GM12878 (cell line): Measurements from ENCODE around the gene MYO10. TPM values are rescaled to one million over a fixed set of nuclear protein-coding genes. Genes with fewer than 3 reads are reported as not detected.

Experiments used
- ATAC-seq: fragments of 200-7000 bp; cut with Tn5 transposase; 3 replicates; pipeline ENCODE4 v1.9.1; 2020; ENCODE audit warnings: mild to moderate bottlenecking, moderate library complexity
- BruUV-seq: library from RNA; stranded (reverse); fragments of 400-500 nt; replicated peaks from 2 replicates; lab custom pipeline; 2021; lab: Mats Ljungman, UMichigan
- CTCF ChIA-PET: fragments of 300-600 bp; sonication (Branson Sonifier 250); formaldehyde crosslinking; extraction: SDS; loops from one replicate; lab custom pipeline; 2021; ENCODE audit warnings: inconsistent platforms; lab: Yijun Ruan, JAX
- POLR2A ChIA-PET: fragments of 350-600 bp; formaldehyde crosslinking; extraction: SDS; loops from one replicate; lab custom pipeline; 2021; ENCODE audit warnings: inconsistent platforms; lab: Charles Lee
- RAD21 ChIA-PET: fragments of 300-600 bp; sonication (Branson Sonifier 250); formaldehyde crosslinking; loops from one replicate; lab custom pipeline; 2023; ENCODE audit warnings: antibody characterized with exemption; ENCODE audit not compliant: unreplicated experiment; lab: Charles Lee
- SMC1A ChIA-PET: fragments of 300-600 bp; sonication (Branson Sonifier 250); formaldehyde crosslinking; loops from one replicate; lab custom pipeline; 2023; ENCODE audit not compliant: unreplicated experiment, uncharacterized antibody; lab: Charles Lee
- DNase-seq: peaks from one replicate; pipeline ENCODE4 v3.0.0-alpha.2; 2011; ENCODE audit warnings: low read depth, low spot score
- FAIRE-seq: peaks from 3 replicates; lab custom pipeline; 2011; peaks lifted over from hg19 to GRCh38; lab: Jason Lieb, UNC
- H2AFZ ChIP-seq: 2 replicates; pipeline ENCODE4 v1.6.0; 2011; ENCODE audit warnings: low read depth, low read length, control low read depth; ENCODE audit not compliant: control insufficient read depth
- H3K27ac ChIP-seq: 2 replicates; pipeline ENCODE4 v1.5.1; 2011; ENCODE audit warnings: control low read depth; ENCODE audit not compliant: control insufficient read depth, insufficient read depth
- H3K27me3 ChIP-seq, 2 experiments: replicated peaks in 1 of 2; 2 replicates each; pipeline versions ENCODE4 v1.6.0 to v1.6.1; 2011; ENCODE audit warnings: low read length in 1 of 2; ENCODE audit not compliant: control insufficient read depth in 2 of 2, insufficient read depth in 2 of 2
- H3K36me3 ChIP-seq, 2 experiments: 2 replicates each; pipeline ENCODE4 v1.5.1; 2011; ENCODE audit warnings: low read length in 1 of 2; ENCODE audit not compliant: control insufficient read depth in 2 of 2, insufficient read depth in 2 of 2
- H3K4me1 ChIP-seq: 2 replicates; pipeline ENCODE4 v1.6.1; 2011; ENCODE audit warnings: mild to moderate bottlenecking, low read length, moderate library complexity, mixed read lengths; ENCODE audit not compliant: control insufficient read depth, insufficient read depth
- H3K4me2 ChIP-seq: 2 replicates; pipeline ENCODE4 v1.6.0; 2011; ENCODE audit warnings: control low read depth; ENCODE audit not compliant: control insufficient read depth, insufficient read depth
- H3K4me3 ChIP-seq: fragments of 200-600 bp; sonication (generic); 2 replicates; pipeline ENCODE4 v1.5.1; 2016
- H3K79me2 ChIP-seq: 2 replicates; pipeline ENCODE4 v1.6.0; 2011; ENCODE audit warnings: low read length; ENCODE audit not compliant: control insufficient read depth, insufficient read depth
- H3K9ac ChIP-seq: 2 replicates; pipeline ENCODE4 v1.8.0; 2011; ENCODE audit warnings: low read length, control low read depth, mixed read lengths; ENCODE audit not compliant: control insufficient read depth, insufficient read depth
- H3K9me3 ChIP-seq: replicated peaks from 3 replicates; pipeline ENCODE4 v1.5.1; 2011; ENCODE audit warnings: mild to moderate bottlenecking, low read length; ENCODE audit not compliant: control insufficient read depth, insufficient read depth
- H4K20me1 ChIP-seq: 2 replicates; pipeline ENCODE4 v1.6.0; 2011; ENCODE audit not compliant: control insufficient read depth, insufficient read depth
- ATF7 ChIP-seq: fragments of 450-650 bp; IDR thresholded peaks from 2 replicates; pipeline ENCODE4 v1.6.1; 2016; ENCODE audit warnings: low read depth, mild to moderate bottlenecking
- E2F8 ChIP-seq: fragments of 450-650 bp; IDR thresholded peaks from 2 replicates; pipeline ENCODE4 v1.6.1; 2018; ENCODE audit warnings: mild to moderate bottlenecking, low read depth, moderate library complexity; ENCODE audit not compliant: partially characterized antibody
- JUNB ChIP-seq: IDR thresholded peaks from 2 replicates; pipeline ENCODE4 v1.6.1; 2016; ENCODE audit warnings: antibody characterized with exemption, mild to moderate bottlenecking
- RCOR1 ChIP-seq: conservative IDR thresholded peaks from 2 replicates; pipeline ENCODE4 v1.6.1; 2012; ENCODE audit warnings: low read depth, low read length, improper control_type of control experiment
- SPI1 ChIP-seq: IDR thresholded peaks from 2 replicates; pipeline ENCODE4 v1.6.1; 2011; ENCODE audit warnings: low read depth, mild to moderate bottlenecking, low read length, moderate library complexity, borderline replicate concordance; ENCODE audit not compliant: insufficient read depth
- STAT3 ChIP-seq: IDR thresholded peaks from 2 replicates; pipeline ENCODE4 v1.6.1; 2011; ENCODE audit warnings: low read depth, low read length, improper control_type of control experiment
- ZBTB11 ChIP-seq: fragments of 450-650 bp; formaldehyde crosslinking; IDR thresholded peaks from 2 replicates; pipeline ENCODE4 v1.5.0; 2022; ENCODE audit warnings: mild to moderate bottlenecking, missing genetic modification characterization
- ZBTB4 ChIP-seq: fragments of 450-650 bp; formaldehyde crosslinking; IDR thresholded peaks from 2 replicates; pipeline ENCODE4 v1.4.0; 2022; ENCODE audit warnings: mild to moderate bottlenecking, moderate library complexity
- whole genome bisulfite sequencing: methylation state at CpG from one replicate; pipeline ENCODE4 v1.1.6; 2016; ENCODE audit warnings: low lambda C conversion rate; ENCODE audit not compliant: insufficient replicate concordance, insufficient coverage; ENCODE audit errors: missing lambda C conversion rate; 5-methylcytosine and 5-hydroxymethylcytosine counted together
- in situ Hi-C: fragments of 300-500 bp; cut with MboI; formaldehyde crosslinking; loops from 9 replicates; pipeline ENCODE4 v1.14.3; 2018; ENCODE audit warnings: mixed read lengths
- intact Hi-C: fragments of 100-400 bp; cut with micrococcal nuclease; formaldehyde crosslinking; loops from one replicate; pipeline ENCODE4 v1.14.2; 2022; ENCODE audit not compliant: unreplicated experiment
- polyA plus RNA-seq, 11 experiments: library from polyadenylated mRNA; depleted of rRNA in 4 of 11; unstranded in 6 of 11; stranded (reverse) in 5 of 11; fragments of >200 nt; fragmentation: Nextera tagmentation in 4 of 11; fragmentation: Illumina TruSeq in 1 of 11; extraction: Ambion mirVana in 4 of 11; extraction: Trizol in 1 of 11; gene quantifications; 1 replicate in 1 of 11; 2 replicates in 10 of 11; pipeline versions ENCODE4 v1.2.1 to v1.2.3, GENCODE V29; 2011 to 2016; ENCODE audit warnings: inconsistent platforms in 2 of 11, missing spikeins in 2 of 11, low read depth in 1 of 11
- total RNA-seq, 4 experiments: library from RNA; depleted of rRNA in 3 of 4; stranded (reverse); fragments of >200 nt in 3 of 4; fragmentation: Illumina TruSeq in 1 of 4; extraction: Trizol in 1 of 4; gene quantifications; 2 replicates each; pipeline versions ENCODE4 v1.2.1 to v1.2.3, GENCODE V29; 2013 to 2021

MYO10 gene
- total and polyA plus RNA-seq, 10 of the 15 experiments (the other 5 are each of a cell fraction or from before 2014, with no cell fraction given) = 0.02 to 0.77 (median 0.17) TPM

GRCh38 chr5:16809010-16809394 lies 127.1 kb downstream of the MYO10 start:
- H3K27me3 ChIP-seq = no peaks in the 10 kb centered on the region
- H3K4me1 ChIP-seq = no peaks in the 10 kb centered on the region
- ChIA-PET POLR2A (no interaction called here), SMC1A (no interaction called here), CTCF (no interaction called here), RAD21 (no interaction called here)
- no peak overlapping the region for H3K27ac ChIP-seq
- H2AFZ ChIP-seq = no peak overlapping the region
- DNase-seq (no peak), ATAC-seq (no peak), FAIRE-seq (no peak)
- WGBS = 64% methylated on average over 11 of the region's 11 CpGs
- TF ChIP-seq STAT3 (no peak), ZBTB4 (CRISPR knock-in tag) (no peak), RCOR1 (no peak), ATF7 (no peak)
- H3K9me3 ChIP-seq = no peaks in the 10 kb centered on the region
- BruUV-seq = no TSS peak
- no peaks in the 10 kb centered on the region for H3K36me3 ChIP-seq
- no peak overlapping the region for H3K4me2 ChIP-seq
- H3K79me2 ChIP-seq = no peaks in the 10 kb centered on the region
- no peak overlapping the region for H3K9ac ChIP-seq
- in situ Hi-C loops (no loop called here), intact Hi-C loops (no loop called here)
- no peaks in the 10 kb centered on the region for H4K20me1 ChIP-seq
- H3K4me3 ChIP-seq = no peak overlapping the region

- Histone ChIP-seq H3K27me3 (no peaks in the 10 kb centered on the region), H3K4me1 (no peaks in the 10 kb centered on the region), H3K9ac (no peak overlapping the region), H3K27ac (no peak overlapping the region), H3K4me2 (no peak overlapping the region), H2AFZ (no peak overlapping the region), H3K4me3 (no peak overlapping the region), H3K79me2 (no peaks in the 10 kb centered on the region), H3K9me3 (no peaks in the 10 kb centered on the region), H3K36me3 (no peaks in the 10 kb centered on the region), H4K20me1 (no peaks in the 10 kb centered on the region)
- CTCF ChIA-PET = no interaction called here
- POLR2A ChIA-PET = no interaction called here
- no peak for FAIRE-seq
- SMC1A ChIA-PET = no interaction called here
- RAD21 ChIA-PET = no interaction called here
- intact Hi-C loops (no loop called here), in situ Hi-C loops (no loop called here)
- no peak for ATAC-seq
- no peak for DNase-seq
- 70% methylated on average over 7 of the region's 7 CpGs for WGBS
- no TSS peak for BruUV-seq
- TF ChIP-seq SPI1 (no peak), JUNB (no peak), E2F8 (no peak), ZBTB11 (CRISPR knock-in tag) (no peak)
Observed at GRCh38 chr5:16808021-16808420, 128.1 kb downstream of the MYO10 start.
